ENCODE data around the gene GLYATL3.

The GLYATL3 gene

GRCh38 chr6:49522710-49523593 lies 23.2 kb downstream of the GLYATL3 start:
- no peaks in the 10 kb centered on the region for H3K36me3 ChIP-seq (replicated peaks)
- no peaks in the 10 kb centered on the region for H3K27me3 ChIP-seq (ENCODE audit: low read depth)
- in situ Hi-C loops (cut with MboI; ENCODE audit: low sequenced_read_pairs) = no loop called here
- no peaks in the 10 kb centered on the region for H3K4me1 ChIP-seq
- no peak overlapping the region for H3K4me3 ChIP-seq
- no peak for DNase-seq (ENCODE audit: low spot score in 2 of 2)
- H3K9me3 ChIP-seq = no peaks in the 10 kb centered on the region

GRCh38 chr6:49523901-49524300 lies 24.2 kb downstream of the GLYATL3 start:
- Histone ChIP-seq H3K36me3 (replicated peaks) (no peaks in the 10 kb centered on the region), H3K4me1 (no peaks in the 10 kb centered on the region), H3K4me3 (no peak overlapping the region), H3K27me3 (ENCODE audit: low read depth) (no peaks in the 10 kb centered on the region), H3K9me3 (no peaks in the 10 kb centered on the region)
- in situ Hi-C loops (cut with MboI; ENCODE audit: low sequenced_read_pairs) = no loop called here
- DNase-seq (ENCODE audit: low spot score in 2 of 2) = no peak

- Histone ChIP-seq H3K27me3 (ENCODE audit: low read depth) (no peaks in the 10 kb centered on the region), H3K4me1 (no peaks in the 10 kb centered on the region), H3K4me3 (no peak overlapping the region), H3K9me3 (no peaks in the 10 kb centered on the region), H3K36me3 (replicated peaks) (no peaks in the 10 kb centered on the region)
- in situ Hi-C loops (cut with MboI; ENCODE audit: low sequenced_read_pairs) = no loop called here
- no peak for DNase-seq (ENCODE audit: low spot score in 2 of 2)
These were observed 24.8 kb downstream of the GLYATL3 start for GRCh38 chr6:49524541-49524940.

- Histone ChIP-seq H3K27me3 (ENCODE audit: low read depth) (peaks cover 3% of the 10 kb centered on the region; the same call in 1 of the 2 replicates), H3K4me3 (no peak overlapping the region), H3K9me3 (no peaks in the 10 kb centered on the region), H3K4me1 (no peaks in the 10 kb centered on the region), H3K36me3 (replicated peaks) (no peaks in the 10 kb centered on the region)
- in situ Hi-C loops (cut with MboI; ENCODE audit: low sequenced_read_pairs) = no loop called here
- DNase-seq (ENCODE audit: low spot score in 2 of 2) = no peak
These were observed 26.9 kb downstream of the GLYATL3 start for GRCh38 chr6:49526598-49526997.

GRCh38 chr6:49527320-49527719 lies 27.6 kb downstream of the GLYATL3 start:
- Histone ChIP-seq H3K9me3 (no peaks in the 10 kb centered on the region), H3K4me3 (no peak overlapping the region), H3K4me1 (no peaks in the 10 kb centered on the region), H3K27me3 (ENCODE audit: low read depth) (peaks cover 3% of the 10 kb centered on the region; the same call in 1 of the 2 replicates), H3K36me3 (replicated peaks) (no peaks in the 10 kb centered on the region)
- DNase-seq (ENCODE audit: low spot score in 2 of 2) = no peak
- in situ Hi-C loops (cut with MboI; ENCODE audit: low sequenced_read_pairs) = no loop called here

- Histone ChIP-seq H3K9me3 (no peaks in the 10 kb centered on the region), H3K4me3 (no peak overlapping the region), H3K4me1 (no peaks in the 10 kb centered on the region), H3K36me3 (replicated peaks) (no peaks in the 10 kb centered on the region), H3K27me3 (ENCODE audit: low read depth) (peaks cover 3% of the 10 kb centered on the region; the same call in 1 of the 2 replicates)
- in situ Hi-C loops (cut with MboI; ENCODE audit: low sequenced_read_pairs) = no loop called here
- DNase-seq (ENCODE audit: low spot score in 2 of 2) = no peak
These were observed 28.8 kb downstream of the GLYATL3 start for GRCh38 chr6:49528571-49528970.

GRCh38 chr6:49530141-49530776 lies 30.5 kb downstream of the GLYATL3 start:
- H3K36me3 ChIP-seq (replicated peaks) = no peaks in the 10 kb centered on the region
- H3K9me3 ChIP-seq = no peaks in the 10 kb centered on the region
- H3K4me3 ChIP-seq = no peak overlapping the region
- peaks cover 3% of the 10 kb centered on the region; the same call in 1 of the 2 replicates for H3K27me3 ChIP-seq (ENCODE audit: low read depth)
- H3K4me1 ChIP-seq = no peaks in the 10 kb centered on the region
- DNase-seq (ENCODE audit: low spot score in 2 of 2) = no peak
- in situ Hi-C loops (cut with MboI; ENCODE audit: low sequenced_read_pairs) = no loop called here

GRCh38 chr6:49531774-49532569 lies 32.2 kb downstream of the GLYATL3 start:
- Histone ChIP-seq H3K4me1 (no peaks in the 10 kb centered on the region), H3K9me3 (no peaks in the 10 kb centered on the region), H3K27me3 (ENCODE audit: low read depth) (peaks cover 3% of the 10 kb centered on the region; the same call in 1 of the 2 replicates), H3K36me3 (replicated peaks) (no peaks in the 10 kb centered on the region), H3K4me3 (no peak overlapping the region)
- DNase-seq (ENCODE audit: low spot score in 2 of 2) = peak in 1 of 2 experiments; percentile 80
- in situ Hi-C loops (cut with MboI; ENCODE audit: low sequenced_read_pairs) = no loop called here

GRCh38 chr6:49535795-49536194 lies 36.1 kb downstream of the GLYATL3 start:
- in situ Hi-C loops (cut with MboI; ENCODE audit: low sequenced_read_pairs) = no loop called here
- DNase-seq (ENCODE audit: low spot score in 2 of 2) = no peak
- H3K4me1 ChIP-seq = peaks cover 1% of the 10 kb centered on the region; the same call in 1 of the 2 replicates
- no peaks in the 10 kb centered on the region for H3K36me3 ChIP-seq (replicated peaks)
- H3K9me3 ChIP-seq = no peaks in the 10 kb centered on the region
- no peak overlapping the region for H3K4me3 ChIP-seq
- 0 out of 2 replicates have a peak, but pooled peaks cover under 1% of the 10 kb centered on the region for H3K27me3 ChIP-seq (ENCODE audit: low read depth)

- in situ Hi-C loops (cut with MboI; ENCODE audit: low sequenced_read_pairs) = no loop called here
- no peak for DNase-seq (ENCODE audit: low spot score in 2 of 2)
These were observed 39.4 kb downstream of the GLYATL3 start for GRCh38 chr6:49539102-49539501.

GRCh38 chr6:49540614-49541013 lies 40.9 kb downstream of the GLYATL3 start:
- H3K4me3 ChIP-seq = no peak overlapping the region
- in situ Hi-C loops (cut with MboI; ENCODE audit: low sequenced_read_pairs) = no loop called here
- DNase-seq (ENCODE audit: low spot score in 2 of 2) = no peak
- H3K4me1 ChIP-seq = peaks cover 10% of the 10 kb centered on the region
- no peaks in the 10 kb centered on the region for H3K36me3 ChIP-seq (replicated peaks)
- no peaks in the 10 kb centered on the region for H3K9me3 ChIP-seq
- no peaks in the 10 kb centered on the region for H3K27me3 ChIP-seq (ENCODE audit: low read depth)

More at GRCh38 chr6:49539102-49539501, 39.4 kb downstream of the GLYATL3 start:
- Histone ChIP-seq H3K27me3 (ENCODE audit: low read depth) (no peaks in the 10 kb centered on the region), H3K9me3 (no peaks in the 10 kb centered on the region), H3K4me1 (peaks cover 10% of the 10 kb centered on the region), H3K4me3 (no peak overlapping the region), H3K36me3 (replicated peaks) (no peaks in the 10 kb centered on the region)

GRCh38 chr6:49541210-49541724 lies 41.5 kb downstream of the GLYATL3 start:
- Histone ChIP-seq H3K4me3 (no peak overlapping the region), H3K27me3 (ENCODE audit: low read depth) (no peaks in the 10 kb centered on the region), H3K36me3 (replicated peaks) (no peaks in the 10 kb centered on the region), H3K4me1 (peaks cover 10% of the 10 kb centered on the region), H3K9me3 (no peaks in the 10 kb centered on the region)
- no peak for DNase-seq (ENCODE audit: low spot score in 2 of 2)
- in situ Hi-C loops (cut with MboI; ENCODE audit: low sequenced_read_pairs) = no loop called here

- Histone ChIP-seq H3K4me1 (peaks cover 10% of the 10 kb centered on the region), H3K27me3 (ENCODE audit: low read depth) (no peaks in the 10 kb centered on the region), H3K36me3 (replicated peaks) (no peaks in the 10 kb centered on the region), H3K4me3 (no peak overlapping the region), H3K9me3 (no peaks in the 10 kb centered on the region)
- in situ Hi-C loops (cut with MboI; ENCODE audit: low sequenced_read_pairs) = no loop called here
- DNase-seq (ENCODE audit: low spot score in 2 of 2) = no peak
These were observed 42.2 kb downstream of the GLYATL3 start for GRCh38 chr6:49541936-49542335.

Measured in HAP-1 (cell line).